OCI-M2 (cell line): ENCODE data around the gene PRELP.

Experiments
- DNase-seq: peaks from one replicate; lab custom pipeline; 2025; ENCODE audit not compliant: unreplicated experiment; lab: John Stamatoyannopoulos, UW

PRELP gene

DNA sequence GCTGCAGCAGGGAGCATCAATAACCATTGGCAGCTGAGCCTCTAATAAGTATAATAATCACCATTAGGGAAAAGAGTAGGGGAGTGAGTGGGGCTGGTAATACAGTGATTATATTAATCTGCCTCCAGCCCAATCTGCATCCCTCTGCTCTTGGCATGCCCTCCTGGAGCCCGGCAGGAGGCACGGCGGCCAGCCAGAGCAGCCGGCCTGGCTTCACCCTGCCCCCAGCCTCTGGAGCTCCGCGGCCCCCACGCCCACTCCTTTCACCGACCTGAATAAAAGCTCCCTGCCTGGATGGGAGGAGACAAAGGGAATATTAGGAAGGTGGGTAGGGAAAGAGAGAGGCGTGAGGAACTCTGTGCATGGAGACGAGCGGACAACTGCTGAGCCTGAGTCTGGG lies 46.6 kb downstream of the PRELP start:
- DNase-seq, result no peak

DNA sequence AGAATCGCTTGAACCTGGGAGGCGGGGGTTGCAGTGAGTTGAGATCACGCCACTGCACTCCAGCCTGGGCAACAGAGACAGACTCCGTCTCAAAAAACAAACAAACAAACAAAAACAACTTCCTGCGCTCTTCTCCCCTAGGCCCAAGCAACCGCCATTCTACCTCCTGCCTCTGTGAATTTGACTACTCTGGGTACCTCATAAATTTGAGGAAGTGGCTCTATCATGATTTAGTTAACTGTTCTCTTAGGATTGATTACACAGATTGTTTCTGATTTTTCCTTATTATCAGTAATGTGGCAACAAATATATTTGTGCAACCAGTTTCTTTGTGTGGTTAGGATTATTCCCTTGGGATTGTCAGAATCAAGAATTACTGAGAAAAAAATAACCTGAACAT lies 48.1 kb downstream of the PRELP start:
- DNase-seq, result no peak

GRCh38 chr1:203524152-203524551 lies 48.5 kb downstream of the PRELP start:
- DNase-seq, result no peak

GRCh38 chr1:203524824-203525223 lies 49.2 kb downstream of the PRELP start:
- DNase-seq, result no peak

GRCh38 chr1:203525685-203526084 lies 50.1 kb downstream of the PRELP start:
- no peak for DNase-seq

GRCh38 chr1:203526130-203526529 lies 50.5 kb downstream of the PRELP start:
- DNase-seq, result no peak

DNA sequence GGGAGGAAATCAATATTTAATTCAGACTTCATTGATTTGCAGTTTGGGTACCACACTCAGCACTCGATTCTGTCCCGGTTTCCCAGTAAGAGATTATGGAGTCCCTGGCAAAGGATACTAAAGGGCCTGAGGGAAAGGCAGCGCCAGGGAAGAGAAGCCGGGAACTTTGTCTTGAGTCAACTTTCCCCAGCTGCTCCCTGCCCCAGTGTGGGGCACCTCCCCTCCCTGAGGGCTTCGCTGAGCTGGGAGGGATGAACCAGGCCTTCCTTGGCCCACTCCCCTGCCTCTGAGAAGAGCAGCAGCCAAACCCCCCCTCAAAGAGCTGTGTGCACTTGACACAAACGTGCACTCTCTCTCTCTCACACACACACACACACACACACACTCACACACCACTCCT lies 51.0 kb downstream of the PRELP start:
- no peak for DNase-seq

DNA sequence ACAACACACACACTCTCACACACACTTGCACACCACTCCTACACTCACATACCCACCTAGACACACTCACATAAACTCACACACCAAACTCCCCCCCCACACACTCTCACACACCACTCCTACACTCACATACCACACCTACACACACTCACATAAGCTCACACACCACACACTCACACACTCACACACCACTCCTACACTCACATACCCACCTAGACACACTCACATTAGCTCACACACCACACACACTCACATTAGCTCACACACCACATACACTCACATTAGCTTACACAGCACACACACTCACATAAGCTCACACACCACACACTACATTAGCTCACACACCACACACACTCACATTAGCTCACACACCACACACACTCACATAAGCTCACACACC lies 51.4 kb downstream of the PRELP start:
- DNase-seq, result no peak

DNA sequence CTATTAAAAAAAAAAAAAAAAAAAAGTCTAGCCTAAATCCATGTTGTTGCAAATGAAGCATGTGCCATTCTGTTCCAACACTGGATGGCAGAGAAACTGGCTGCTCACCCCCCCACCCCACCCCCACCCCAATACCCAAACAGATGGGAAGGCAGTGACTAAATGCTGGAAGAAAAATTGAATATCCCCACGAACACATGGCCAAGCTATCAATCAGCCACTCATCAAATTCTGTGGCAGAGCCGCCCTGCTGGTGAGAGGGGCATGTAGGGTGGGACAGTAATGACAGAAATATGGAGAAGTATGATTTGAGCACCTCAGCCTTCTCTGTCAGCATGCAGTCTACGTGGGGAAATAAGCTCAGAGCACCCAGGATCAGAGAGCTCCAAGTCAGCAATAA lies 52.5 kb downstream of the PRELP start:
- DNase-seq, result no peak

GRCh38 chr1:203528976-203529835 lies 53.6 kb downstream of the PRELP start:
- DNase-seq, result no peak

- no peak for DNase-seq
Measured at GRCh38 chr1:203531063-203531462, 55.5 kb downstream of the PRELP start.

- no peak for DNase-seq
Measured at GRCh38 chr1:203534012-203534411, 58.4 kb downstream of the PRELP start.

DNA sequence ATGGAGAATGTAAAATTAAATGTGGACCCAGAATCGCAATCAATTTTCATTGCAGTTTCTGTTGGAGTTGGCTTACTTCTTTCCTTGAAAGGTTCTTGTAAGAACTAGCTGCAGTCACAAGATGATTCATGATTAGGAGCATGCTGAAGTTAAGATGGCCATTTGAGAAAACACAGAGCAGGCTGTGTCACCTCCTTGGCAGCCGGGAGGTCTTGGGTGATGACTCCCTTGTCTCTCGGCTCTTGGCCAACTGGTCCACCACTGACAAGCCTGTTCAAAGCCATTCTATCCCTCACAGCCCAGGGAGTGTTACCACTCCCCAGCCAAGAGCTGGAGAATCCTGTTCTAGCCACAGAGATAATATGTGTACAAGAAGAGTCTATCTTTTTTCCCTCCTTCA lies 58.9 kb downstream of the PRELP start:
- DNase-seq, result no peak

DNA sequence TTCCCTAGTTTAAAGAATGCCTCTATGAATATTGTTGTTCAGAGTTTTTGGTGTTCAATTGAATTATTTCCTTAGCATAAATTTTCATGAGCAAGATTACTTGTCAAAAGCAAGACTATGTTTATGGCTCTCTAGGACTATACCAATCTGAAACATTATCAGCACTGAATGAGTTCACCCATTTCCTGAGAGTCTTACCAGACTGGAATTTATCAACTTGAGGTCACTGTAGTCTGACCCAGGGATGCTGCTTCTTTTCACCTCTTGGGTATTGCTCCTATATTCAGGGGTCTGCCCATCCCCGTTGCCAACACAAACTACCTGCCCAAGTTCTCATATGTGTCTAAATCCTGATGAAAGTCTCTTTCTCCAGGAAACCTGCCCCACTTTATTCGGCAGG lies 61.0 kb downstream of the PRELP start:
- DNase-seq, result no peak

GRCh38 chr1:203536980-203537455 lies 61.4 kb downstream of the PRELP start:
- DNase-seq, result no peak

DNA sequence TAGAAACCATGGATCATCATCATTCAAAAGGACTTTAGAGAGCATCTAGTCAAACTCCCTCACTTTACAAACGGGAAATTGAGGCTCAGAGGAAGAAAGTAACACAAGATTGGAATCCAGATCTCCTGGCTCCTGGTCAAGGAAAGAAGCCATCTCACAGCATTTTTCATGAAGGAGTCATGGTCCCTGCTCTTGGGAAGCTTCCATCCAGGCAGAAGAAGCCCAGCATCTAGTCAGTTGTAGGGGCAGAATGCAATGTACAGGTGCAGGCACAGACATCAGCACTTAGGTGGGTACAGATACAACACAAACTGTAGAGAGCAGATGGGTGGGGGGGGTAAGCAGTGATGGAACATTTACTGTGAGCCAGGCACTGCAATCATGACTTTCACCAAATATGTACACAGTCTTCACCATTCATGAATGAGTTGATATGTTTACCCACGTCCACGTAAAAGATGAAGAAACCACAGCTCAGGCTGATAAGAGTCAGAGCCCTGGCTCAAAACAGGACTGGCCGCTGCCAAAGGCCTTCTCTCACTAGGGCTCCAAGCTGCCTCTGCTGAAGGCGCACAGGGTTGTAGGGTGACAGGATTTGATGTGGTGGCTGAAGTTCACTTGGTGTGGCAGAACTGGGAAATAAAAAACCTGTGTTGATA lies 62.3 kb downstream of the PRELP start:
- DNase-seq, result no peak

DNA sequence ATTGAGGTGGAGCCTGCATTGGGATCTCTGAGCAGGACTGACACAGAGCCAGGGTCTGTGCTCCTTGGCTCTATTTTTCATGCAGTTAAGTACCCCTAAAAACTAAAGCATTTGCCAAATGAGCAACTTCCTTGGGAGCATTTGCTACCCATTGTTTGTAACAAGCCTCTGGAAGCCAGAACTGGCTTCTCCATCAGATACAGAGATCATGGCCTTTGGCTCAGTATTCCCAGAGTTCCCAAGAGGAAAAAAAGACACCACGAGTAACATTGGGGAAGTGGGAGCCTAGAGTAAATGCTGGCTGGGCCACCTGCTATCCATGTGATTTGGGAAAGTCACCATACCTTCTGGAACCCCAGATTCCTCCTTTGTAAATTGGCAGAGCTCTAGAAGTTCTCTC lies 63.1 kb downstream of the PRELP start:
- no peak for DNase-seq

DNA sequence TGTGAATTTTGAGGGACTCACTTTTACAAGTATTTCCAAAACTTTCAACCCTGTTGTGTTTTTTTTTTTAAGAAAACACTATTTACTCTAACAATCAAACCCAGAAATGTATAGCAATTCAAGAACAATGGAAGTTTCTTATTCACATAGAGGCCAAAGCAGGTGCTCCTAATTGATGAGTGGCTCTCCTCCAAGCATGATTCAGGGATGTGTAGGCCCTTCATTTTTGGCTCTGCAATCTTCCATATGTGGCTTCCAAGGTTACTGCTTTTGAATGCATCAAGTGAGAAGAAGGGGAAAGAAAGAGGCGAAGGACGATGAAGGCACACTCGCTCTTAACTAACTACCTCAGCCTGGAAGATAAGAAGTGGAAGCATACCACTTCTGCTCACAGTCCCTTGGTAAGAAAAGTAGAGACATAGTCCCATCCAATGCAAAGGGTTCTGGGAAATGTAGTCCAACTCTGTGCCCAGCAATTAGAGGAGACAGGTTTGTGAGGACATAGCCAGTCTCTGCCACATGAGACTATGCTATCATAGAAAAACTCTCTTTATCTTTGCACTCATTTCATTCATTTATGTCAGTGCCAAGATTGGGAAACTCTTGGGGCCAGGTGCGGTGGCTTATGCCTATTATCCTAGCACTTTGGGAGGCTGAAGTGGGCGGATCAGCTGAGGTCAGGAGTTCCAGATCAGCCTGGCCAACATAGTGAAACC lies 64.4 kb downstream of the PRELP start:
- DNase-seq, result no peak
